GM23338 (cell line): ENCODE data around the gene TMEM213. TPM values are rescaled to one million over a fixed set of nuclear protein-coding genes. Genes with fewer than 3 reads are reported as not detected.

Experiments
- ATAC-seq: fragments of 200-7000 bp; cut with Tn5 transposase; 3 replicates; pipeline ENCODE4 v1.9.1; 2020
- DNase-seq: peaks from one replicate; pipeline ENCODE4 v3.0.0-alpha.2; 2015; ENCODE audit warnings: low spot score
- H2AFZ ChIP-seq: fragments of 200-600 bp; sonication (generic); 2 replicates; pipeline ENCODE4 v1.8.0; 2016; ENCODE audit warnings: antibody characterized with exemption, mild to moderate bottlenecking, moderate library complexity
- H3F3A ChIP-seq: fragments of 200-600 bp; sonication (generic); replicated peaks from 2 replicates; pipeline ENCODE4 v1.8.0; 2017; ENCODE audit warnings: antibody characterized with exemption, mixed run types, low read depth
- H3K27ac ChIP-seq: fragments of 200-600 bp; sonication (generic); 2 replicates; pipeline ENCODE4 v1.6.1; 2016; ENCODE audit warnings: low read depth
- H3K27me3 ChIP-seq: fragments of 200-600 bp; sonication (generic); 2 replicates; pipeline ENCODE4 v1.8.0; 2016; ENCODE audit warnings: mild to moderate bottlenecking, mixed run types, moderate library complexity; ENCODE audit not compliant: insufficient read depth
- H3K36me3 ChIP-seq: fragments of 200-600 bp; sonication (generic); 2 replicates; pipeline ENCODE4 v1.8.0; 2016; ENCODE audit warnings: mild to moderate bottlenecking; ENCODE audit not compliant: insufficient read depth
- H3K4me1 ChIP-seq: fragments of 200-600 bp; sonication (generic); 2 replicates; pipeline ENCODE4 v1.8.0; 2016; ENCODE audit warnings: mild to moderate bottlenecking, moderate library complexity; ENCODE audit not compliant: insufficient read depth
- H3K4me2 ChIP-seq: fragments of 200-600 bp; sonication (generic); 2 replicates; pipeline ENCODE4 v1.7.1; 2017; ENCODE audit warnings: mixed run types
- H3K4me3 ChIP-seq: fragments of 200-600 bp; sonication (generic); 2 replicates; pipeline ENCODE4 v1.6.1; 2016; ENCODE audit warnings: mixed run types
- H3K79me2 ChIP-seq: fragments of 200-600 bp; sonication (generic); replicated peaks from 2 replicates; pipeline ENCODE4 v1.8.0; 2017; ENCODE audit warnings: mild to moderate bottlenecking; ENCODE audit not compliant: insufficient read depth
- H3K9me2 ChIP-seq: fragments of 200-600 bp; sonication (generic); 2 replicates; pipeline ENCODE4 v1.8.0; 2017; ENCODE audit not compliant: insufficient read depth
- H4K20me1 ChIP-seq: fragments of 200-600 bp; sonication (generic); replicated peaks from 2 replicates; pipeline ENCODE4 v1.8.0; 2017; ENCODE audit warnings: mild to moderate bottlenecking; ENCODE audit not compliant: insufficient read depth
- H3K27ac Mint-ChIP-seq: 2 replicates; pipeline ENCODE4 v1.8.0; 2020; ENCODE audit warnings: inconsistent platforms, mild to moderate bottlenecking, moderate library complexity, mixed read lengths
- H3K27me3 Mint-ChIP-seq: 3 replicates; pipeline ENCODE4 v1.8.0; 2022; ENCODE audit warnings: low read depth, mild to moderate bottlenecking, moderate library complexity, mixed read lengths, inconsistent platforms; ENCODE audit not compliant: insufficient read depth, poor library complexity
- H3K36me3 Mint-ChIP-seq: 3 replicates; pipeline ENCODE4 v1.8.0; 2021; ENCODE audit warnings: low read depth, mild to moderate bottlenecking, inconsistent platforms, moderate library complexity, mixed read lengths
- H3K4me1 Mint-ChIP-seq: 3 replicates; pipeline ENCODE4 v1.8.0; 2020; ENCODE audit warnings: mild to moderate bottlenecking, inconsistent platforms, mixed read lengths
- H3K4me3 Mint-ChIP-seq: 3 replicates; pipeline ENCODE4 v1.8.0; 2021; ENCODE audit warnings: moderate library complexity, mild to moderate bottlenecking, inconsistent platforms, mixed read lengths
- H3K9me3 Mint-ChIP-seq: 3 replicates; pipeline ENCODE4 v1.8.0; 2020; ENCODE audit warnings: moderate library complexity, mild to moderate bottlenecking, inconsistent platforms, mixed read lengths
- EZH2 ChIP-seq: fragments of 200-600 bp; sonication (generic); IDR thresholded peaks from one replicate; pipeline ENCODE4 v1.8.0; 2017; ENCODE audit warnings: antibody characterized with exemption, mild to moderate bottlenecking, low read depth; ENCODE audit not compliant: unreplicated experiment
- ZNF114 ChIP-seq: fragments of 250-450 bp; sonication (Bioruptor Pico); IDR thresholded peaks from 2 replicates; pipeline ENCODE4 v1.5.0; 2020; ENCODE audit warnings: mild to moderate bottlenecking, moderate library complexity
- ZNF331 ChIP-seq: fragments of 250-450 bp; sonication (Bioruptor Pico); IDR thresholded peaks from 2 replicates; pipeline ENCODE4 v1.5.0; 2020; ENCODE audit warnings: low read depth, mild to moderate bottlenecking, moderate library complexity
- polyA plus RNA-seq: library from polyadenylated mRNA; unstranded; fragments of >200 nt; fragmentation: Nextera tagmentation; extraction: Ambion mirVana; gene quantifications from 2 replicates; pipeline ENCODE4 v1.2.1, GENCODE V29; 2016
- total RNA-seq: library from RNA; depleted of rRNA; stranded (reverse); fragments of >200 nt; shearing (Covaris generic); gene quantifications from 2 replicates; pipeline ENCODE4 v1.2.3, GENCODE V29; 2014
- TF ChIP-seq, protein P1 (sequence below): fragments of 250-450 bp; sonication (Bioruptor Pico); IDR thresholded peaks from 2 replicates; pipeline ENCODE4 v1.5.0; 2020; ENCODE audit warnings: mild to moderate bottlenecking, moderate library complexity
- TF ChIP-seq, protein P2 (sequence below): IDR thresholded peaks from one replicate; pipeline ENCODE4 v1.6.1; 2018; ENCODE audit warnings: antibody characterized with exemption; ENCODE audit not compliant: unreplicated experiment
- TF ChIP-seq, protein P3 (sequence below), 2 experiments: fragments of 200-600 bp in 1 of 2; sonication (generic) in 1 of 2; conservative IDR thresholded peaks; 2 replicates each; pipeline versions ENCODE4 v1.5.1 to v1.6.1; 2016 to 2017; ENCODE audit warnings: antibody characterized with exemption in 2 of 2, low read depth in 2 of 2, mild to moderate bottlenecking in 2 of 2, moderate library complexity in 1 of 2

The TMEM213 gene
- total and polyA plus RNA-seq, 2 experiments from 2014 or later = 0.89 TPM; not detected in 1

DNA sequence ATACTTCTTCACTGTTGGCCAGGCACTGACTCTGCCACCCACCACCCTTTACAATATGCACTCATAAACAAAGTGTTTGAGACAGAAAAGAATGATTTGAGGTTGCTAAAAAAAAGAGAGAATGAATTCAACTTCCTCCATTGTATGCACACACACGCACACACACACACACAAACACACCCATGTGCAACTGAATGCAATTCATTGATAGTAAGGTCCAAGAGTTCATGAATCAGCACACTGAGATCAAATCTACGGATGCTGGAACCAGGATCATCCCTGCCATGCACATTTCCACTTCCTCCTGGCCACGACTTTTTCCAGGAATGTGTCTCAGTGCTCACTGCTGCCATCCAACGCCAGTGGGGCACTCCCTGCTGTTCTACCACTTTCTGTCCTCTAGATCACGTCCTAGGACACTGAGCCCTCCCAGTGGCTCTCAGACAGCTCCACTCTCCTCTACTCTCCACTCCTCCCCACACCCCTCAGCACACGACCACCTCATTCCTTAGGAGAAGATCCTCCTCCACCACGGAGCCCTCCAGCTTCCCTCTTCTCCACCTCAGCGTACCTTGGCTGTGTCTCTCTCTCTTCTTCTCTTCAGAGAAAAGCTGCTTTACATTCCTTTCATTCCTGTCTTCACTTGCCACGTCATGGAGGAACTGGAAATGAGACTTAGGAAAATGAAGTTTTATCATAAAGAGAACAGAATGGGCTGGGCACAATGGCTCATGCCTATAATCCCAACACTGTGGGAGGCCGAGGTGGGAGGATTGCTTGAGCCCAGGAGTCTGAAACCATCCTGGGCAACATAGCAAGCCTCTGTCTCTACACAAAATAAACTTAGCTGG, 12.0 kb upstream of the TMEM213 start:
- H3K79me2 ChIP-seq = no peaks in the 10 kb centered on the region
- Mint-ChIP-seq H3K27me3 (no peaks in the 10 kb centered on the region), H3K36me3 (no peaks in the 10 kb centered on the region; the same call in 2 of the 3 replicates), H3K4me1 (peaks cover 4% of the 10 kb centered on the region; the same call in 2 of the 3 replicates), H3K27ac (no peak overlapping the region), H3K9me3 (peaks cover 3% of the 10 kb centered on the region), H3K4me3 (no peak overlapping the region)
- DNase-seq = no peak
- no peaks in the 10 kb centered on the region for H3K4me1 ChIP-seq
- ATAC-seq = no peak
- H3K27me3 ChIP-seq = no peaks in the 10 kb centered on the region
- H3K36me3 ChIP-seq = no peaks in the 10 kb centered on the region
- no peaks in the 10 kb centered on the region for H4K20me1 ChIP-seq
- no peaks in the 10 kb centered on the region for H3K9me2 ChIP-seq
- no peak overlapping the region for H3K27ac ChIP-seq
- no peak for TF ChIP-seq EZH2
- TF ChIP-seq ZNF114 (CRISPR knock-in tag) = no peak
- TF ChIP-seq, protein P1, sequence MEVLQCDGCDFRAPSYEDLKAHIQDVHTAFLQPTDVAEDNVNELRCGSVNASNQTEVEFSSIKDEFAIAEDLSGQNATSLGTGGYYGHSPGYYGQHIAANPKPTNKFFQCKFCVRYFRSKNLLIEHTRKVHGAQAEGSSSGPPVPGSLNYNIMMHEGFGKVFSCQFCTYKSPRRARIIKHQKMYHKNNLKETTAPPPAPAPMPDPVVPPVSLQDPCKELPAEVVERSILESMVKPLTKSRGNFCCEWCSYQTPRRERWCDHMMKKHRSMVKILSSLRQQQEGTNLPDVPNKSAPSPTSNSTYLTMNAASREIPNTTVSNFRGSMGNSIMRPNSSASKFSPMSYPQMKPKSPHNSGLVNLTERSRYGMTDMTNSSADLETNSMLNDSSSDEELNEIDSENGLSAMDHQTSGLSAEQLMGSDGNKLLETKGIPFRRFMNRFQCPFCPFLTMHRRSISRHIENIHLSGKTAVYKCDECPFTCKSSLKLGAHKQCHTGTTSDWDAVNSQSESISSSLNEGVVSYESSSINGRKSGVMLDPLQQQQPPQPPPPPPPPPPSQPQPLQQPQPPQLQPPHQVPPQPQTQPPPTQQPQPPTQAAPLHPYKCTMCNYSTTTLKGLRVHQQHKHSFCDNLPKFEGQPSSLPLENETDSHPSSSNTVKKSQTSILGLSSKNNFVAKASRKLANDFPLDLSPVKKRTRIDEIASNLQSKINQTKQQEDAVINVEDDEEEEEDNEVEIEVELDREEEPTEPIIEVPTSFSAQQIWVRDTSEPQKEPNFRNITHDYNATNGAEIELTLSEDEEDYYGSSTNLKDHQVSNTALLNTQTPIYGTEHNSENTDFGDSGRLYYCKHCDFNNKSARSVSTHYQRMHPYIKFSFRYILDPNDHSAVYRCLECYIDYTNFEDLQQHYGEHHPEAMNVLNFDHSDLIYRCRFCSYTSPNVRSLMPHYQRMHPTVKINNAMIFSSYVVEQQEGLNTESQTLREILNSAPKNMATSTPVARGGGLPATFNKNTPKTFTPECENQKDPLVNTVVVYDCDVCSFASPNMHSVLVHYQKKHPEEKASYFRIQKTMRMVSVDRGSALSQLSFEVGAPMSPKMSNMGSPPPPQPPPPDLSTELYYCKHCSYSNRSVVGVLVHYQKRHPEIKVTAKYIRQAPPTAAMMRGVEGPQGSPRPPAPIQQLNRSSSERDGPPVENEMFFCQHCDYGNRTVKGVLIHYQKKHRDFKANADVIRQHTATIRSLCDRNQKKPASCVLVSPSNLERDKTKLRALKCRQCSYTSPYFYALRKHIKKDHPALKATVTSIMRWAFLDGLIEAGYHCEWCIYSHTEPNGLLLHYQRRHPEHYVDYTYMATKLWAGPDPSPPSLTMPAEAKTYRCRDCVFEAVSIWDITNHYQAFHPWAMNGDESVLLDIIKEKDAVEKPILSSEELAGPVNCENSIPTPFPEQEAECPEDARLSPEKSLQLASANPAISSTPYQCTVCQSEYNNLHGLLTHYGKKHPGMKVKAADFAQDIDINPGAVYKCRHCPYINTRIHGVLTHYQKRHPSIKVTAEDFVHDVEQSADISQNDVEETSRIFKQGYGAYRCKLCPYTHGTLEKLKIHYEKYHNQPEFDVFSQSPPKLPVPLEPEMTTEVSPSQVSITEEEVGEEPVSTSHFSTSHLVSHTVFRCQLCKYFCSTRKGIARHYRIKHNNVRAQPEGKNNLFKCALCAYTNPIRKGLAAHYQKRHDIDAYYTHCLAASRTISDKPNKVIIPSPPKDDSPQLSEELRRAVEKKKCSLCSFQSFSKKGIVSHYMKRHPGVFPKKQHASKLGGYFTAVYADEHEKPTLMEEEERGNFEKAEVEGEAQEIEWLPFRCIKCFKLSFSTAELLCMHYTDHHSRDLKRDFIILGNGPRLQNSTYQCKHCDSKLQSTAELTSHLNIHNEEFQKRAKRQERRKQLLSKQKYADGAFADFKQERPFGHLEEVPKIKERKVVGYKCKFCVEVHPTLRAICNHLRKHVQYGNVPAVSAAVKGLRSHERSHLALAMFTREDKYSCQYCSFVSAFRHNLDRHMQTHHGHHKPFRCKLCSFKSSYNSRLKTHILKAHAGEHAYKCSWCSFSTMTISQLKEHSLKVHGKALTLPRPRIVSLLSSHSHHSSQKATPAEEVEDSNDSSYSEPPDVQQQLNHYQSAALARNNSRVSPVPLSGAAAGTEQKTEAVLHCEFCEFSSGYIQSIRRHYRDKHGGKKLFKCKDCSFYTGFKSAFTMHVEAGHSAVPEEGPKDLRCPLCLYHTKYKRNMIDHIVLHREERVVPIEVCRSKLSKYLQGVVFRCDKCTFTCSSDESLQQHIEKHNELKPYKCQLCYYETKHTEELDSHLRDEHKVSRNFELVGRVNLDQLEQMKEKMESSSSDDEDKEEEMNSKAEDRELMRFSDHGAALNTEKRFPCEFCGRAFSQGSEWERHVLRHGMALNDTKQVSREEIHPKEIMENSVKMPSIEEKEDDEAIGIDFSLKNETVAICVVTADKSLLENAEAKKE (CRISPR knock-in tag) = no peak
- TF ChIP-seq ZNF331 (CRISPR knock-in tag) = no peak
- TF ChIP-seq, protein P2, sequence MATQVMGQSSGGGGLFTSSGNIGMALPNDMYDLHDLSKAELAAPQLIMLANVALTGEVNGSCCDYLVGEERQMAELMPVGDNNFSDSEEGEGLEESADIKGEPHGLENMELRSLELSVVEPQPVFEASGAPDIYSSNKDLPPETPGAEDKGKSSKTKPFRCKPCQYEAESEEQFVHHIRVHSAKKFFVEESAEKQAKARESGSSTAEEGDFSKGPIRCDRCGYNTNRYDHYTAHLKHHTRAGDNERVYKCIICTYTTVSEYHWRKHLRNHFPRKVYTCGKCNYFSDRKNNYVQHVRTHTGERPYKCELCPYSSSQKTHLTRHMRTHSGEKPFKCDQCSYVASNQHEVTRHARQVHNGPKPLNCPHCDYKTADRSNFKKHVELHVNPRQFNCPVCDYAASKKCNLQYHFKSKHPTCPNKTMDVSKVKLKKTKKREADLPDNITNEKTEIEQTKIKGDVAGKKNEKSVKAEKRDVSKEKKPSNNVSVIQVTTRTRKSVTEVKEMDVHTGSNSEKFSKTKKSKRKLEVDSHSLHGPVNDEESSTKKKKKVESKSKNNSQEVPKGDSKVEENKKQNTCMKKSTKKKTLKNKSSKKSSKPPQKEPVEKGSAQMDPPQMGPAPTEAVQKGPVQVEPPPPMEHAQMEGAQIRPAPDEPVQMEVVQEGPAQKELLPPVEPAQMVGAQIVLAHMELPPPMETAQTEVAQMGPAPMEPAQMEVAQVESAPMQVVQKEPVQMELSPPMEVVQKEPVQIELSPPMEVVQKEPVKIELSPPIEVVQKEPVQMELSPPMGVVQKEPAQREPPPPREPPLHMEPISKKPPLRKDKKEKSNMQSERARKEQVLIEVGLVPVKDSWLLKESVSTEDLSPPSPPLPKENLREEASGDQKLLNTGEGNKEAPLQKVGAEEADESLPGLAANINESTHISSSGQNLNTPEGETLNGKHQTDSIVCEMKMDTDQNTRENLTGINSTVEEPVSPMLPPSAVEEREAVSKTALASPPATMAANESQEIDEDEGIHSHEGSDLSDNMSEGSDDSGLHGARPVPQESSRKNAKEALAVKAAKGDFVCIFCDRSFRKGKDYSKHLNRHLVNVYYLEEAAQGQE = no peak
- TF ChIP-seq, protein P3, sequence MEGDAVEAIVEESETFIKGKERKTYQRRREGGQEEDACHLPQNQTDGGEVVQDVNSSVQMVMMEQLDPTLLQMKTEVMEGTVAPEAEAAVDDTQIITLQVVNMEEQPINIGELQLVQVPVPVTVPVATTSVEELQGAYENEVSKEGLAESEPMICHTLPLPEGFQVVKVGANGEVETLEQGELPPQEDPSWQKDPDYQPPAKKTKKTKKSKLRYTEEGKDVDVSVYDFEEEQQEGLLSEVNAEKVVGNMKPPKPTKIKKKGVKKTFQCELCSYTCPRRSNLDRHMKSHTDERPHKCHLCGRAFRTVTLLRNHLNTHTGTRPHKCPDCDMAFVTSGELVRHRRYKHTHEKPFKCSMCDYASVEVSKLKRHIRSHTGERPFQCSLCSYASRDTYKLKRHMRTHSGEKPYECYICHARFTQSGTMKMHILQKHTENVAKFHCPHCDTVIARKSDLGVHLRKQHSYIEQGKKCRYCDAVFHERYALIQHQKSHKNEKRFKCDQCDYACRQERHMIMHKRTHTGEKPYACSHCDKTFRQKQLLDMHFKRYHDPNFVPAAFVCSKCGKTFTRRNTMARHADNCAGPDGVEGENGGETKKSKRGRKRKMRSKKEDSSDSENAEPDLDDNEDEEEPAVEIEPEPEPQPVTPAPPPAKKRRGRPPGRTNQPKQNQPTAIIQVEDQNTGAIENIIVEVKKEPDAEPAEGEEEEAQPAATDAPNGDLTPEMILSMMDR (conservative IDR thresholded peaks at IDR 0.05; ENCODE audit: low read depth in 2 of 2) = no peak
- no peak overlapping the region for H3K4me3 ChIP-seq
- no peaks in the 10 kb centered on the region for H3F3A ChIP-seq
- H3K4me2 ChIP-seq = no peak overlapping the region
- peak overlapping the region; percentile 28; the same call in 1 of the 2 replicates for H2AFZ ChIP-seq
